Astrocyte (in vitro differentiated cells and primary cell): ENCODE measurements around the gene CENPU. TPM values are rescaled to one million over a fixed set of nuclear protein-coding genes. Genes with fewer than 3 reads are reported as not detected.

Experiments
- DNase-seq: peaks from one replicate; pipeline ENCODE4 v3.0.0-alpha.2; 2010; ENCODE audit warnings: low read depth
- FAIRE-seq: peaks from 2 replicates; lab custom pipeline; 2011; peaks lifted over from hg19 to GRCh38; lab: Jason Lieb, UNC
- H2AFZ ChIP-seq: 2 replicates; pipeline ENCODE4 v1.6.0; 2012; ENCODE audit warnings: low read depth, low read length, inconsistent platforms
- H3K27ac ChIP-seq: 2 replicates; pipeline ENCODE4 v1.5.1; 2011; ENCODE audit warnings: low read depth, low read length, inconsistent platforms
- H3K27me3 ChIP-seq: 2 replicates; pipeline ENCODE4 v1.6.0; 2011; ENCODE audit warnings: low read length, inconsistent platforms; ENCODE audit not compliant: insufficient read depth
- H3K36me3 ChIP-seq: 2 replicates; pipeline ENCODE4 v1.5.1; 2011; ENCODE audit warnings: low read length, inconsistent platforms; ENCODE audit not compliant: insufficient read depth
- H3K4me1 ChIP-seq: 2 replicates; pipeline ENCODE4 v1.5.1; 2011; ENCODE audit warnings: low read length, inconsistent platforms; ENCODE audit not compliant: insufficient read depth
- H3K4me2 ChIP-seq: 2 replicates; pipeline ENCODE4 v1.6.0; 2012; ENCODE audit warnings: low read length, inconsistent platforms
- H3K4me3 ChIP-seq: 2 replicates; pipeline ENCODE4 v1.5.1; 2011; ENCODE audit warnings: low read depth, mild to moderate bottlenecking, low read length, inconsistent platforms; ENCODE audit not compliant: insufficient read depth
- H3K79me2 ChIP-seq: 2 replicates; pipeline ENCODE4 v1.6.0; 2012; ENCODE audit warnings: mild to moderate bottlenecking, low read length, inconsistent platforms; ENCODE audit not compliant: insufficient read depth
- H3K9ac ChIP-seq: 2 replicates; pipeline ENCODE4 v1.6.0; 2012; ENCODE audit warnings: mild to moderate bottlenecking, low read length, inconsistent platforms
- H3K9me3 ChIP-seq: 2 replicates; pipeline ENCODE4 v1.5.1; 2012; ENCODE audit warnings: low read depth, mild to moderate bottlenecking, low read length, inconsistent platforms; ENCODE audit not compliant: insufficient read depth
- H4K20me1 ChIP-seq: 2 replicates; pipeline ENCODE4 v1.6.0; 2012; ENCODE audit warnings: low read length, inconsistent platforms; ENCODE audit not compliant: insufficient read depth
- H3K27ac Mint-ChIP-seq: one replicate; pipeline ENCODE4 v1.8.0; 2021; ENCODE audit warnings: mild to moderate bottlenecking, mixed read lengths; ENCODE audit not compliant: unreplicated experiment
- H3K27me3 Mint-ChIP-seq: one replicate; pipeline ENCODE4 v1.8.0; 2021; ENCODE audit warnings: low read depth, mixed read lengths; ENCODE audit not compliant: unreplicated experiment
- H3K36me3 Mint-ChIP-seq: one replicate; pipeline ENCODE4 v1.8.0; 2021; ENCODE audit warnings: low read depth, mixed read lengths; ENCODE audit not compliant: unreplicated experiment
- H3K4me1 Mint-ChIP-seq: one replicate; pipeline ENCODE4 v1.8.0; 2021; ENCODE audit warnings: low read depth, mixed read lengths; ENCODE audit not compliant: unreplicated experiment
- H3K4me3 Mint-ChIP-seq: one replicate; pipeline ENCODE4 v1.8.0; 2021; ENCODE audit warnings: mild to moderate bottlenecking, moderate library complexity, mixed read lengths; ENCODE audit not compliant: unreplicated experiment
- H3K9me3 Mint-ChIP-seq: one replicate; pipeline ENCODE4 v1.8.0; 2021; ENCODE audit warnings: mild to moderate bottlenecking, mixed read lengths; ENCODE audit not compliant: unreplicated experiment
- EZH2 ChIP-seq: IDR thresholded peaks from 2 replicates; pipeline ENCODE4 v1.6.1; 2012; ENCODE audit warnings: mild to moderate bottlenecking, low read length, inconsistent platforms; ENCODE audit not compliant: insufficient read depth
- total RNA-seq: library from RNA; stranded (reverse); gene quantifications from 2 replicates; pipeline ENCODE4 v1.2.1, GENCODE V29; 2021
- TF ChIP-seq, protein P1 (sequence below): IDR thresholded peaks from 2 replicates; pipeline ENCODE4 v1.5.1; 2011; ENCODE audit warnings: low read depth, mild to moderate bottlenecking, inconsistent platforms, low read length, moderate library complexity; ENCODE audit not compliant: insufficient read depth

The CENPU gene
- total RNA-seq, 1 donor from 2014 or later = 6.0 TPM

DNA sequence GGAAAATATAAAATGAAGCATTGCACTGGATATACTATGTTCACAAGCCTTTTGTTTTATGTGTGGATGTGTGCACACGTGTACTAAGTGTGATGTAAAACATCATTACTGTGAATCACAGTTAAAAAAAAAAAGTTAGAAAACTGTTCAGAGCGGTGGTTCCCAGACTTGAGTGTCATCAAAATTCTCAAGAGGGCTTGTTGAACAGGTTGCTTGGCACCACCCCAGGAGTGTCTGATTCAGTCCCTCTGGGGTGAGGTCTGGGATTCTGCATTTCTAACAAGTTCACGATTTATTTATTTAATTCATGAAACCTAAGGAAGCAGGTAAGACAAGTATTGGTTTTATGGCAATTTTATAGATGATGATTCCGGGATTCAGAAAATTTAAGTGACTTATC is 1.8 kb downstream of the CENPU start:
- Mint-ChIP-seq H3K4me3 (peak overlapping the region; percentile 95), H3K27ac (no peak overlapping the region)
- no peak for TF ChIP-seq EZH2
- TF ChIP-seq, protein P1, sequence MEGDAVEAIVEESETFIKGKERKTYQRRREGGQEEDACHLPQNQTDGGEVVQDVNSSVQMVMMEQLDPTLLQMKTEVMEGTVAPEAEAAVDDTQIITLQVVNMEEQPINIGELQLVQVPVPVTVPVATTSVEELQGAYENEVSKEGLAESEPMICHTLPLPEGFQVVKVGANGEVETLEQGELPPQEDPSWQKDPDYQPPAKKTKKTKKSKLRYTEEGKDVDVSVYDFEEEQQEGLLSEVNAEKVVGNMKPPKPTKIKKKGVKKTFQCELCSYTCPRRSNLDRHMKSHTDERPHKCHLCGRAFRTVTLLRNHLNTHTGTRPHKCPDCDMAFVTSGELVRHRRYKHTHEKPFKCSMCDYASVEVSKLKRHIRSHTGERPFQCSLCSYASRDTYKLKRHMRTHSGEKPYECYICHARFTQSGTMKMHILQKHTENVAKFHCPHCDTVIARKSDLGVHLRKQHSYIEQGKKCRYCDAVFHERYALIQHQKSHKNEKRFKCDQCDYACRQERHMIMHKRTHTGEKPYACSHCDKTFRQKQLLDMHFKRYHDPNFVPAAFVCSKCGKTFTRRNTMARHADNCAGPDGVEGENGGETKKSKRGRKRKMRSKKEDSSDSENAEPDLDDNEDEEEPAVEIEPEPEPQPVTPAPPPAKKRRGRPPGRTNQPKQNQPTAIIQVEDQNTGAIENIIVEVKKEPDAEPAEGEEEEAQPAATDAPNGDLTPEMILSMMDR = no peak

DNA sequence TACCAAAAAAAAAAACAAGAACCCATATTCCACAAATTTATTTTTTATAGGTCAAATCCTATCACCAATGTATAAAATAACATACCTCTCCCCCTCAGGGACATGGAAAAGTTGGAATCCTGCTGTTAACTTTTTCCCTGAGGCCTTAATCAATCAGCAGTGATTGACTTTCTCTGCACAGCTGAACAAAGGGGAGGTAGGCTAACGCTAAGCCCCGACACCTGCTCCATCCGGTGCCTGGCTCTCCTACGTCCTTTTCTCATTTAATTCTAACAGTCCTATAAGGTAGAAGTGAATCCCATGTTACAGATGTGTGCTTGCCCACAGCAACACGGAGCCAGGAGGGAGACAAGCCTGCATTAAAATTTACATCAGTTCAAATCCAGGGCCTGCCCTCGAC is 2.8 kb downstream of the CENPU start:
- Histone ChIP-seq H3K9ac (no peak overlapping the region), H4K20me1 (no peaks in the 10 kb centered on the region), H3K4me2 (no peak overlapping the region), H3K4me1 (peaks cover 23% of the 10 kb centered on the region), H2AFZ (no peak overlapping the region), H3K79me2 (peaks cover 38% of the 10 kb centered on the region), H3K27me3 (no peaks in the 10 kb centered on the region), H3K36me3 (peaks cover 4% of the 10 kb centered on the region), H3K9me3 (no peaks in the 10 kb centered on the region), H3K27ac (no peak overlapping the region), H3K4me3 (no peak overlapping the region)
- no peaks in the 10 kb centered on the region for H3K36me3 Mint-ChIP-seq
- no peak overlapping the region for H3K4me3 Mint-ChIP-seq
- H3K9me3 Mint-ChIP-seq = no peaks in the 10 kb centered on the region
- TF ChIP-seq, protein P1 = no peak
- H3K27me3 Mint-ChIP-seq = no peaks in the 10 kb centered on the region
- no peak overlapping the region for H3K27ac Mint-ChIP-seq
- FAIRE-seq (no peak), DNase-seq (no peak)
- H3K4me1 Mint-ChIP-seq = peaks cover 14% of the 10 kb centered on the region

More for the DNA sequence above, 1.8 kb downstream of the CENPU start:
- Mint-ChIP-seq H3K9me3 (no peaks in the 10 kb centered on the region), H3K27me3 (no peaks in the 10 kb centered on the region), H3K4me1 (peaks cover 14% of the 10 kb centered on the region), H3K36me3 (no peaks in the 10 kb centered on the region)
- H3K9me3 ChIP-seq = no peaks in the 10 kb centered on the region
- H3K36me3 ChIP-seq = peaks cover 4% of the 10 kb centered on the region
- H3K4me3 ChIP-seq = peak overlapping the region; percentile 98
- no peak overlapping the region for H2AFZ ChIP-seq
- FAIRE-seq (no peak), DNase-seq (peak; percentile 41)
- H3K27ac ChIP-seq = no peak overlapping the region
- H3K9ac ChIP-seq = peak overlapping the region; percentile 94
- no peaks in the 10 kb centered on the region for H4K20me1 ChIP-seq
- H3K79me2 ChIP-seq = peaks cover 38% of the 10 kb centered on the region
- H3K4me2 ChIP-seq = peak overlapping the region; percentile 87
- peaks cover 23% of the 10 kb centered on the region for H3K4me1 ChIP-seq
- no peaks in the 10 kb centered on the region for H3K27me3 ChIP-seq

DNA sequence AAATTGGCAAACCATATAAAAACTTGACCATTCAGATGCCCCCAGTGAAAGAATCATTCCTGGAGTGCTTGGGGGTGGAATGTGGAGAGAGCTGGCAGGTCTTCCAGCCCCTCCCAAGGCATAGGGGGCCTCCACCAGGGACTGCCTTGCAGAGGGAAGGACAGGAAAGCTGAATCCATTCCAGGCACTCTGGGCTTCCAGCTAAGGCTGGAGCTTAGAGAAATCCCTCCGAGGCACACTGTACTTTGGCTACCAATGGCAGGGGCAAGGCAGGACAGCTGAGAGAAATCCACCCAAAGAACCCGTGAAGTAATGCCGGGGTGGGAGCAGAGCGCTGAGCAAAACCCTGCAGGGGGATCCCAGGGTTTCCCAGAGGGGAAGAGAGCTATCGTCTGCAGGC is 4.0 kb downstream of the CENPU start:
- H3K4me1 Mint-ChIP-seq = peaks cover 14% of the 10 kb centered on the region
- H3K4me3 ChIP-seq = no peak overlapping the region
- FAIRE-seq (no peak), DNase-seq (no peak)
- no peaks in the 10 kb centered on the region for H3K9me3 ChIP-seq
- H4K20me1 ChIP-seq = no peaks in the 10 kb centered on the region
- H2AFZ ChIP-seq = no peak overlapping the region
- peaks cover 4% of the 10 kb centered on the region for H3K36me3 ChIP-seq
- H3K4me3 Mint-ChIP-seq = no peak overlapping the region
- no peak overlapping the region for H3K9ac ChIP-seq
- H3K4me1 ChIP-seq = peaks cover 23% of the 10 kb centered on the region
- H3K27me3 Mint-ChIP-seq = no peaks in the 10 kb centered on the region
- no peaks in the 10 kb centered on the region for H3K36me3 Mint-ChIP-seq
- H3K27ac Mint-ChIP-seq = no peak overlapping the region
- no peak for TF ChIP-seq EZH2
- TF ChIP-seq, protein P1 = no peak
- H3K27me3 ChIP-seq = no peaks in the 10 kb centered on the region
- no peaks in the 10 kb centered on the region for H3K9me3 Mint-ChIP-seq
- H3K4me2 ChIP-seq = peak overlapping the region; percentile 17
- peaks cover 38% of the 10 kb centered on the region for H3K79me2 ChIP-seq
- H3K27ac ChIP-seq = no peak overlapping the region
